Glutamatergic neuron (in vitro differentiated cells): Measurements from ENCODE around the gene IL10RB. TPM values are rescaled to one million over a fixed set of nuclear protein-coding genes. Genes with fewer than 3 reads are reported as not detected.

Source experiments
- DNase-seq: peaks from one replicate; pipeline ENCODE4 v3.0.0; 2022
- H3K27ac Mint-ChIP-seq: one replicate; pipeline ENCODE4 v1.8.0; 2020; ENCODE audit warnings: mild to moderate bottlenecking, mixed read lengths, inconsistent platforms; ENCODE audit not compliant: unreplicated experiment
- H3K27me3 Mint-ChIP-seq: one replicate; pipeline ENCODE4 v1.8.0; 2020; ENCODE audit warnings: mild to moderate bottlenecking, moderate library complexity, mixed read lengths, inconsistent platforms; ENCODE audit not compliant: unreplicated experiment
- H3K36me3 Mint-ChIP-seq: one replicate; pipeline ENCODE4 v1.8.0; 2020; ENCODE audit warnings: mild to moderate bottlenecking, mixed read lengths, inconsistent platforms; ENCODE audit not compliant: unreplicated experiment
- H3K4me1 Mint-ChIP-seq: one replicate; pipeline ENCODE4 v1.8.0; 2020; ENCODE audit warnings: mild to moderate bottlenecking, low read depth, mixed read lengths, inconsistent platforms; ENCODE audit not compliant: unreplicated experiment
- H3K4me3 Mint-ChIP-seq: one replicate; pipeline ENCODE4 v1.8.0; 2020; ENCODE audit warnings: mild to moderate bottlenecking, mixed read lengths, inconsistent platforms; ENCODE audit not compliant: unreplicated experiment
- H3K9me3 Mint-ChIP-seq: one replicate; pipeline ENCODE4 v1.8.0; 2020; ENCODE audit warnings: mild to moderate bottlenecking, moderate library complexity, mixed read lengths, inconsistent platforms; ENCODE audit not compliant: unreplicated experiment
- total RNA-seq: library from RNA; stranded (reverse); fragmentation: NEBNext Ultra II Directional; extraction: Animal tissue kit (Norgen Biotek cat#: 25700); gene quantifications from one replicate; pipeline ENCODE4 v1.2.1, GENCODE V29; 2021; ENCODE audit not compliant: unreplicated experiment
- TF ChIP-seq, protein P1 (sequence below): fragments of 200-600 bp; sonication (generic); IDR thresholded peaks from one replicate; pipeline ENCODE4 v1.5.0; 2021; ENCODE audit not compliant: partially characterized antibody, unreplicated experiment

Gene IL10RB
- total RNA-seq, 1 donor from 2014 or later: 4.7 TPM

DNA sequence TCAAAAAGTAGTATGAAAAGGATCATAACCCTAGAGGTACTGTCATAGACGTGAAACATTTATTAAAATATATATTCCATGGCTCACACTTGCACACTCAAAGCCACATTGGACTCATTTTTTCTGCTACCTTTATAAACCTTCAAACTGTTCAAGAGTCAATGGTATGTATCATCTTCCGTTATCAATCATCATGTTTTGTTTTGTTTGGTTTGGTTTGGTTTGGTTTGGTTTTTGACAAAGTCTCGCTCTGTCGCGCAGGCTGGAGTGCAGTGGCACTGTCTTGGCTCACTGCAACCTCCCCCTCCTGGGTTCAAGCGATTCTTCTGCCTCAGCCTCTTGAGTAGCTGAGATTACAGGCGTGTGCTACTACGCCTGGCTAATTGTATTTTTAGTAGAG lies 34.6 kb upstream of the IL10RB start:
- no peak overlapping the region for H3K27ac Mint-ChIP-seq
- peaks cover 4% of the 10 kb centered on the region for H3K36me3 Mint-ChIP-seq
- H3K9me3 Mint-ChIP-seq: peaks cover 4% of the 10 kb centered on the region
- DNase-seq: no peak
- peaks cover 5% of the 10 kb centered on the region for H3K4me1 Mint-ChIP-seq
- TF ChIP-seq, protein P1, sequence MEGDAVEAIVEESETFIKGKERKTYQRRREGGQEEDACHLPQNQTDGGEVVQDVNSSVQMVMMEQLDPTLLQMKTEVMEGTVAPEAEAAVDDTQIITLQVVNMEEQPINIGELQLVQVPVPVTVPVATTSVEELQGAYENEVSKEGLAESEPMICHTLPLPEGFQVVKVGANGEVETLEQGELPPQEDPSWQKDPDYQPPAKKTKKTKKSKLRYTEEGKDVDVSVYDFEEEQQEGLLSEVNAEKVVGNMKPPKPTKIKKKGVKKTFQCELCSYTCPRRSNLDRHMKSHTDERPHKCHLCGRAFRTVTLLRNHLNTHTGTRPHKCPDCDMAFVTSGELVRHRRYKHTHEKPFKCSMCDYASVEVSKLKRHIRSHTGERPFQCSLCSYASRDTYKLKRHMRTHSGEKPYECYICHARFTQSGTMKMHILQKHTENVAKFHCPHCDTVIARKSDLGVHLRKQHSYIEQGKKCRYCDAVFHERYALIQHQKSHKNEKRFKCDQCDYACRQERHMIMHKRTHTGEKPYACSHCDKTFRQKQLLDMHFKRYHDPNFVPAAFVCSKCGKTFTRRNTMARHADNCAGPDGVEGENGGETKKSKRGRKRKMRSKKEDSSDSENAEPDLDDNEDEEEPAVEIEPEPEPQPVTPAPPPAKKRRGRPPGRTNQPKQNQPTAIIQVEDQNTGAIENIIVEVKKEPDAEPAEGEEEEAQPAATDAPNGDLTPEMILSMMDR: no peak
- peaks cover 7% of the 10 kb centered on the region for H3K27me3 Mint-ChIP-seq
- peak overlapping the region; percentile 65 for H3K4me3 Mint-ChIP-seq

DNA sequence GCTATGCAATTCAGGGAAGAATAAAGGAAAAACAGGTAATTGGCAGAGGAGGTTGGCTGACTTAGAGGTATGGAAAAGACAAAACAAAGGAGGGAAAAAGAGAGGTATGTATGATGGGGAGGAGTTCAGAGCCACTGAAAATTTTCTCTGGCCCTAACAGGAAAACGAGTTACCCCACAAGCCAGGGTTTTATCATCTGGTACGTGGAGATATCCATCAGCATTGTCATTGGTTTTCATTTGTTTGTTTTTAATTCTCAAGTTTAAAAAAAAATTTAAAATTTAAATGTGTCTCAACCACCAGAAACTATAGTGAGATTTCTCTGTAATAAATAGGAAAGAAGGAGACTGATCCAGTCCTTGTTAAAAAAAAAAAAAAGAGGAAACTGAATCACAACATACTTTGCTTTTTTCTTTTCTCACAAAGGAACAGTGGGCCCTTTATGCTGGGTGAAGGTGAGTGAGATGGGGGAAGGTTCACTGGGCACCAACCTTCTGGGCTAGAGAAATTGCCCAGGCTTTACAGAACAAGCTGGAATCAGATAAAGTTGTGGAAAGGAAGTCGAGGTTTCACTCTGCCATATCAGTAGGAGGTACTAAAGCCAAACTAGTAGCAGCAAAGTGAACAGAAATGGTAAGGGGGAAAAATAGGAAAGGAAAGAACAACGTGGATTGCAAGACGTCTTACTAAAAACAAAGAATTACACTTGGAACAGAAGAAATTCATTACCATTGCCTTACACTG lies 33.7 kb upstream of the IL10RB start:
- no peak overlapping the region for H3K27ac Mint-ChIP-seq
- no peak for DNase-seq
- H3K4me1 Mint-ChIP-seq: peaks cover 5% of the 10 kb centered on the region
- no peak overlapping the region for H3K4me3 Mint-ChIP-seq
- H3K36me3 Mint-ChIP-seq: peaks cover 4% of the 10 kb centered on the region
- TF ChIP-seq, protein P1: no peak
- H3K27me3 Mint-ChIP-seq: peaks cover 7% of the 10 kb centered on the region
- peaks cover 4% of the 10 kb centered on the region for H3K9me3 Mint-ChIP-seq

DNA sequence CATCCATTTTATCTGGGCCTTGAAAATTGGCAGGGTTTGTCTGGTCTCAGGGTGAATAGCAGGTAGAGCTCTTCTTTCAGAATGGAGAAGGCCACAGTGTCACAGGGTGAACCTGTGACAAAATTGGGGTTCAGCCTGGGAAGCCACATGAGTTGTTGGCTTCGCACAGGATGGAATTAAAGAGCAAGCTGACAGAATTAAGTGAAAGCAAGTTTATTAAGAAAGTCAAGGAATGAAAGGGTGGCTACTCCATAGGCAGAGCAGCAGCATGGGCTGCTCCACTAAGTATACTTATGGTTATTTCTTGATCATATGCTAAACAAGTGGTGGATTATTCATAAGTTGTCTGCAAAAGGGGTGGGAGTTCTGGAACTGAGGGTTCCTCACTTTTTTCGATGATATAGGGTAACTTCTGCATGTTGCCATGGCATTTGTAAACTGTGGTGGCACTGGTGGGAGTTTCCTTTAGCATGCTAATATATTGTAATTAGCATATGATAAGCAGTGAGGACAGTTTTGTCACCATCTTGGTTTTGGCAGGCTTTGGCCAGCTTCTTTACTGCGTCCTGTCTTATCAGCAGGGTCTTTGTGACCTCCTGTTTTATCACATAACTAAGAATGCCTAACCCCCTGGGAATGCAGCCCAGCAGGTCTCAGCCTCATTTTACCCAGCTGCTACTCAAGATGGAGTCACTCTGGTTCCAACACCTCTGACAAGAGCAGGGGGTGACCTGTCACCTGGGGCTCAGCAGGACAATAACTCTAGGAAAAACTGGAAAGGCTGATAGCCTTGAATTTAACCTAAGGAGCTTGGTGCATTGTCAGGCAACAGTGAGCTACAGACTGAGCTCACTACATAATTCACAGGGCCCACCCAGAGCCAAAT lies 31.3 kb upstream of the IL10RB start:
- Mint-ChIP-seq H3K9me3 (no peaks in the 10 kb centered on the region), H3K4me3 (no peak overlapping the region), H3K27ac (peak overlapping the region; percentile 26), H3K36me3 (peaks cover under 1% of the 10 kb centered on the region), H3K27me3 (peaks cover 2% of the 10 kb centered on the region), H3K4me1 (no peaks in the 10 kb centered on the region)
- DNase-seq: no peak
- TF ChIP-seq, protein P1: no peak

DNA sequence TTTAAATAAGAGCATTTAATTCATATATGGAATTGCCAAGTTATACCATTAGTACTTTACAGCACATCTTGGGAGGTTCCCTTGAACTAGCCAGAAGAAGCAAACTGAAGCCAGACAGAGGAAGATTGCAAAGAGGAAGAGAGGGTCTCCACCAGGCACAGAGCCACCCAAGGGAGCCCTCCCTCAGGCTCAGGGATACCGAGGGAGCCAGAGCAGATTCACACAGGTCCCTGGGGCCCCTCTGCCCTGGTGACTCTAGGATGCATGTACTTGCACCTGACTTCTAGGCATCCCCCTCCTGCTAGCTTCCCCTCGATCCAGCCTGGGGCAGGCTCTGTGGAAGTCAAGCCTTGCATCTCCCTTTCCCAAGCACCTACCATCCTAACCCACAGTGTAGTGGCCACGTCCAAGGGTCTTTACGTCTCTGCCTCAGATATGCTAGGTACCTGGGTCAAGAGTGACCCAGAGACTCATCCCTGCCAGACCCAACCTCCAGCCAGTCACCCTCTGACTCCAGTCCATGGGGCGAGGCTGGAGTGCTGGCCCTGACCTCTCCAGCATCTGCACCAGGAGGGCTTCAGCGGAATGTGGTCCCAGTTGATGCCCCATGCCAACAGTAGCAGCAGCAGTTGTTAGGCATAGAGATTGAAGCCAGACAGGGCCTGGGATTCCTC lies 30.0 kb upstream of the IL10RB start:
- no peak overlapping the region for H3K4me3 Mint-ChIP-seq
- no peaks in the 10 kb centered on the region for H3K9me3 Mint-ChIP-seq
- no peaks in the 10 kb centered on the region for H3K27me3 Mint-ChIP-seq
- no peak for DNase-seq
- TF ChIP-seq, protein P1: no peak
- H3K27ac Mint-ChIP-seq: no peak overlapping the region
- H3K36me3 Mint-ChIP-seq: peaks cover 4% of the 10 kb centered on the region
- no peaks in the 10 kb centered on the region for H3K4me1 Mint-ChIP-seq
